Measurements from ENCODE around the gene KCNQ1OT1. TPM values are rescaled to one million over a fixed set of nuclear protein-coding genes. Genes with fewer than 3 reads are reported as not detected.

The KCNQ1OT1 gene
- total RNA-seq = 3.9 and 6.3 TPM in 2 replicates

DNA sequence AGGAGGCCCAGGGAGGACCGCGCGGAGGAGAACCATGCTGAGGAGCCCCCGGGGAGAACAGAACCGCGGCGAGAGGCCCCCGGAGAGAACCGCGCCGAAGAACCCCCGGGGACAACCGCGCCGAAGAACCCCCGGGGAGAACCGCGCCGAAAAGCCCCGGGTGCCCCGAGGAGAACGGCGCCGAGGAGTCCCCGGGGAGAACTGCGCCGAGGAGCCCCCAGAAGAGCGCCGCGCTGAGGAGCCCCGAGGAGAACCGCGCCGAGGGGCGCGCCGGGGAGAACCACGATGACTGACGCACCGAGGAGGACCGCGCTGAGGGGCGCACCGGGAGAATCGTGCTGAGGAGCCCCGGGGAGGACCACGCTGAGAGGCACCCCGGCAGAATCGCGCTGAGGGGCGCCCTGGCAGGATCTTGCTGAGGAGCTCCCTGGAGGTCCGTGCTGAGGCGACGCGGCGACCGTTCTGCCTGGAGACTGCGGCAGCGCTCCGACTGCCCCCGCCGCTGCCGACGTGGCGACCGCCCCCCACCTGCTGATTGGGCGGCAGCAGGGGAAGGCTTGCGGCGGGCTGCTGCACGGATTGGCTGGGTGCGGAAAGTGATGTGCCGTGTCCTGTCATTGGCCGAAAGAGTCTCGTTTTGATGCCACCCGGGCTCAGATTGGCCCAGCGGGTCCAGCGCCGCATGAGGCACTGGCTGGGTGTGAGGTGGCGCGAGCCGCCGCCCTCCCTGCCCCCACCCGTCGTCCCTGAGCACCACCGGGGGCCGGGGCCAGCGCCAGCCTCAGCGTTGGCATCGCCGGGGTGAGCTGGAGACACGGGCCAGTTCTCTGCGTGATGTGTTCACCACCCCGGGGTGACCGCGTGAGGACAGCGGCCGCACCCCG lies at the start of gene KCNQ1OT1:
TSS of gene KCNQ1OT1 (minus strand) at position 464 of the 884 bp plus-strand sequence.

Other genes starting within 250 kb of the KCNQ1OT1 start
- gene CDKN1C, start 185.8 kb upstream of the KCNQ1OT1 start, total RNA-seq = 23.2 and 98.4 TPM in 2 replicates
- 0.52 and 1.7 TPM in 2 replicates for gene PHLDA2, start 229.4 kb upstream of the KCNQ1OT1 start, total RNA-seq